Tibial artery (tissue), 4 donors: ENCODE results near the gene NDUFAF2.
A peak's percentile ranks its signal among the peaks of the same experiment; 100 is the strongest.

Experiments used
- DNase-seq, 2 donors: peaks; one replicate each; pipeline ENCODE4 v3.0.0-alpha.2; 2019
- H3K27ac ChIP-seq, 2 donors: fragments of 200-600 bp; sonication (generic) in 1 of 2; 1 replicate in 1 of 2; 2 replicates in 1 of 2; pipeline ENCODE4 v1.5.1; 2018 to 2019; ENCODE audit warnings: mild to moderate bottlenecking in 1 of 2
- H3K27me3 ChIP-seq, 2 donors: fragments of 200-600 bp; sonication (generic) in 1 of 2; one replicate each; pipeline versions ENCODE4 v1.5.1 to v1.6.0; 2016 to 2019
- H3K36me3 ChIP-seq, 3 donors: fragments of 200-600 bp; sonication (generic) in 2 of 3; one replicate each; pipeline ENCODE4 v1.5.1; 2016 to 2019; ENCODE audit warnings: mild to moderate bottlenecking in 2 of 3
- H3K4me1 ChIP-seq, 4 donors: fragments of 200-600 bp; sonication (generic) in 2 of 4; 1 replicate in 3 of 4; 2 replicates in 1 of 4; pipeline ENCODE4 v1.5.1; 2016 to 2019
- H3K4me3 ChIP-seq, 2 donors: fragments of 200-600 bp; sonication (generic) in 1 of 2; 1 replicate in 1 of 2; 2 replicates in 1 of 2; pipeline ENCODE4 v1.5.1; 2018 to 2019; ENCODE audit warnings: mild to moderate bottlenecking in 2 of 2
- H3K9me3 ChIP-seq, 3 donors: fragments of 200-600 bp; sonication (generic) in 1 of 3; one replicate each; pipeline ENCODE4 v1.5.1; 2016 to 2019
- intact Hi-C: fragments of 100-400 bp; cut with DNase I; formaldehyde crosslinking; loops from one replicate; pipeline ENCODE4 v1.15.0; 2023; ENCODE audit warnings: low total_unique reads
- TF ChIP-seq, protein P1 (sequence below), 2 experiments: fragments of 200-600 bp in 1 of 2; fragments of 450-650 bp in 1 of 2; IDR thresholded peaks; one replicate each; pipeline ENCODE4 v1.5.1; 2017 to 2019; ENCODE audit warnings: antibody characterized with exemption in 2 of 2, mild to moderate bottlenecking in 1 of 2, moderate library complexity in 1 of 2

Gene NDUFAF2

GRCh38 chr5:60958088-60958487, 13.1 kb downstream of the NDUFAF2 start:
- H3K4me3 ChIP-seq = no peak overlapping the region
- H3K27ac ChIP-seq = no peak overlapping the region
- peaks cover 0 to 3% (median 0%) of the 10 kb centered on the region in 3 donors for H3K9me3 ChIP-seq
- no peaks in the 10 kb centered on the region for H3K4me1 ChIP-seq
- DNase-seq = no peak
- H3K27me3 ChIP-seq = no peaks in the 10 kb centered on the region
- intact Hi-C loops = no loop called here
- TF ChIP-seq, protein P1, sequence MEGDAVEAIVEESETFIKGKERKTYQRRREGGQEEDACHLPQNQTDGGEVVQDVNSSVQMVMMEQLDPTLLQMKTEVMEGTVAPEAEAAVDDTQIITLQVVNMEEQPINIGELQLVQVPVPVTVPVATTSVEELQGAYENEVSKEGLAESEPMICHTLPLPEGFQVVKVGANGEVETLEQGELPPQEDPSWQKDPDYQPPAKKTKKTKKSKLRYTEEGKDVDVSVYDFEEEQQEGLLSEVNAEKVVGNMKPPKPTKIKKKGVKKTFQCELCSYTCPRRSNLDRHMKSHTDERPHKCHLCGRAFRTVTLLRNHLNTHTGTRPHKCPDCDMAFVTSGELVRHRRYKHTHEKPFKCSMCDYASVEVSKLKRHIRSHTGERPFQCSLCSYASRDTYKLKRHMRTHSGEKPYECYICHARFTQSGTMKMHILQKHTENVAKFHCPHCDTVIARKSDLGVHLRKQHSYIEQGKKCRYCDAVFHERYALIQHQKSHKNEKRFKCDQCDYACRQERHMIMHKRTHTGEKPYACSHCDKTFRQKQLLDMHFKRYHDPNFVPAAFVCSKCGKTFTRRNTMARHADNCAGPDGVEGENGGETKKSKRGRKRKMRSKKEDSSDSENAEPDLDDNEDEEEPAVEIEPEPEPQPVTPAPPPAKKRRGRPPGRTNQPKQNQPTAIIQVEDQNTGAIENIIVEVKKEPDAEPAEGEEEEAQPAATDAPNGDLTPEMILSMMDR (IDR thresholded peaks at IDR 0.05) = no peak
- H3K36me3 ChIP-seq = no peaks in the 10 kb centered on the region

- Histone ChIP-seq H3K4me3 (no peak overlapping the region), H3K9me3 (peaks cover 0 to 3% (median 0%) of the 10 kb centered on the region in 3 donors), H3K36me3 (no peaks in the 10 kb centered on the region), H3K4me1 (no peaks in the 10 kb centered on the region), H3K27ac (no peak overlapping the region), H3K27me3 (no peaks in the 10 kb centered on the region)
- DNase-seq = no peak
- intact Hi-C loops = no loop called here
- TF ChIP-seq, protein P1 (IDR thresholded peaks at IDR 0.05) = no peak
These were observed 13.7 kb downstream of the NDUFAF2 start for GRCh38 chr5:60958712-60959111.

DNA sequence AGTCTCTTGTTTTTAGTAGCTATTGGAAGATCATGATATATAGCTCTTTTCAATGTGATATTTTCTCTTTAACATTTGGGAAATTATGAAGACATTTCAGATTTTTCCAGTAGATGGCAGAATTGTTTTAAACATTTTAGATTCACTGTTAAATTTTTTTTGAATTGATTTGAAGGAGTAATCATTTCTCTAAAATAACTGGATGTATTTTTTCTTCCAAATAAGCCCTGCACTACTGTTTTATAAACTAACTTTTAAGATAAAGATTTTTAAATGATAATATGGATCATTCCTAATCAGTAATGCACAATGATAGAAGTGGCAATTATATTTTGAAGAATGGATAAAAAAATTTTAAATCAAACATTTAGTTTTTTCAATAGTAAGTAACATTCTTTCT, 14.2 kb downstream of the NDUFAF2 start:
- intact Hi-C loops = no loop called here
- Histone ChIP-seq H3K4me3 (no peak overlapping the region), H3K27me3 (no peaks in the 10 kb centered on the region), H3K4me1 (no peaks in the 10 kb centered on the region), H3K36me3 (no peaks in the 10 kb centered on the region), H3K27ac (no peak overlapping the region), H3K9me3 (peaks cover 0 to 3% (median 0%) of the 10 kb centered on the region in 3 donors)
- no peak for DNase-seq
- TF ChIP-seq, protein P1 (IDR thresholded peaks at IDR 0.05) = peak; percentile 32 to 36

- H3K4me1 ChIP-seq = no peaks in the 10 kb centered on the region
- H3K4me3 ChIP-seq = no peak overlapping the region
- no peak for DNase-seq
- intact Hi-C loops = no loop called here
- no peaks in the 10 kb centered on the region for H3K9me3 ChIP-seq
- TF ChIP-seq, protein P1 (IDR thresholded peaks at IDR 0.05) = peak in 1 of 2 experiments; percentile 20
- no peaks in the 10 kb centered on the region for H3K27me3 ChIP-seq
- no peak overlapping the region for H3K27ac ChIP-seq
- H3K36me3 ChIP-seq = no peaks in the 10 kb centered on the region
These were observed 15.6 kb downstream of the NDUFAF2 start for GRCh38 chr5:60960591-60960990.

DNA sequence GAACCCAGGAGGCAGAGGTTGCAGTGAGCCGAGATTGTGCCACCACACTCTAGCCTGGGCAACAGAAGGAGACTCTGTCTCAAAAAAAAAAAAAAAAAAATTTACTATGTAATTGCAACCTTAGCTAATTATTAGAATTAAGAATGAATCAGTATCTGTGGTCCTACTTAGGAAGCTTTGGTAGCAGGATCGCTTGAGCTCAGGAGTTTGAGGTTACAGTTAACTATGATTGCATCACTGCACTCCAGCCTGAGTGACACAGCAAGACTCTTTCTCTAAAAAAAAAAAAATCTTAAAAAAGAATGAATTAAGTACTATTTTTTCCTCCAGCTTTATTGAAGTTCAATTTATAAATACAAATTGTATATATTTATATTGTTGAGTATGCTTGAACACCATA, 16.7 kb downstream of the NDUFAF2 start:
- no peak overlapping the region for H3K27ac ChIP-seq
- H3K36me3 ChIP-seq = no peaks in the 10 kb centered on the region
- TF ChIP-seq, protein P1 (IDR thresholded peaks at IDR 0.05) = no peak
- no peaks in the 10 kb centered on the region for H3K27me3 ChIP-seq
- no peaks in the 10 kb centered on the region for H3K9me3 ChIP-seq
- no peak for DNase-seq
- H3K4me3 ChIP-seq = no peak overlapping the region
- intact Hi-C loops = no loop called here
- no peaks in the 10 kb centered on the region for H3K4me1 ChIP-seq

DNA sequence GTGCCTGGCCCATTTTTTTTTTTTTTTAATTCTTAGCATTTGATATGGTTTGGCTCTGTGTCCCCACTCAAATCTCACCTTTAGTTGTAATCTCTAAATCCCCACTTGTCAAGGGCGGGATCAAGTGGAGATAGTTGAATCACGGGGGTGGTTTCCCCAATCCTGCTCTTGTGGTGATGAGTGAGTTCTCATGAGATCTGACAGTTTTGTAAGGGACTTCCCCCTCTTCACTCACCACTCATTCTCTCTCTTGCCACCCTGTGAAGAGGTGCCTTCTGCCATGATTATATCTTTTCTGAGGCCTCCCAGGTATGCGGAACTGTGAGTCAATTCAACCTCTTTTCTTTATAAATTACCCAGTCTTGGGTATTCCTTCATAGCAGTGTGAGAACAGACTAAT, 27.2 kb downstream of the NDUFAF2 start:
- TF ChIP-seq, protein P1 (IDR thresholded peaks at IDR 0.05) = no peak
- H3K27me3 ChIP-seq = no peaks in the 10 kb centered on the region

More for the DNA sequence above, 27.2 kb downstream of the NDUFAF2 start:
- no peak overlapping the region for H3K4me3 ChIP-seq
- H3K27ac ChIP-seq = no peak overlapping the region
- peaks cover 0 to 15% (median 0%) of the 10 kb centered on the region in 4 donors for H3K4me1 ChIP-seq
- intact Hi-C loops = no loop called here
- no peaks in the 10 kb centered on the region for H3K36me3 ChIP-seq
- no peak for DNase-seq
- peaks cover 0 to 19% (median 0%) of the 10 kb centered on the region in 3 donors for H3K9me3 ChIP-seq
